Stimulated activated CD4-positive, alpha-beta T cell treated with anti-CD3 and anti-CD28 coated beads, Interleukin-2, amount 100 ng/mL, for 4 hours (primary cell): ENCODE data around the gene ACHE.
A peak's percentile ranks its signal among the peaks of the same experiment; 100 is the strongest.
"Not testable (repeated sequence)": the region's sequence is repeated elsewhere in the genome, so short reads cannot be mapped to it uniquely, and the experiment has no call there.

Source experiments
- DNase-seq: peaks from one replicate; pipeline ENCODE4 v3.0.0-alpha.2; 2020; ENCODE audit warnings: low read depth

Gene ACHE

GRCh38 chr7:100861616-100861985 lies 34.1 kb downstream of the ACHE start:
- no peak for DNase-seq

- no peak for DNase-seq
Measured at GRCh38 chr7:100860702-100861615, 34.7 kb downstream of the ACHE start.

DNA sequence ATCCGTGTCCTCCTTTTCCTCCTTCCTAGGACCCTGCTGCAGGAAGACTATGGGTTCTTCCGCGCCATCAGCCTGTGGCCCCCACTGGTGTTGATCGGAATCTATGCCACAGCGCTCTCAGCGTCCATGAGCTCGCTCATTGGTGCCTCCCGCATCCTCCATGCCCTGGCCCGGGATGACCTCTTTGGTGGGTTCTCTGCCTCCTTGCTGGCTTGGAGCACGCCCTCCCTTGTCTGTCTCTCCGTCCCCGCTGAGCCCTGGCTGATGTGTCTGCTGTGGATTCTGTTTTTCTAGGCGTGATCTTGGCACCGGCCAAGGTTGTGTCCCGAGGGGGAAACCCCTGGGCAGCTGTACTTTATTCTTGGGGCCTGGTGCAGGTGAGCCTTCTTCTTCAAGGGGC lies 35.8 kb downstream of the ACHE start:
- DNase-seq = no peak

GRCh38 chr7:100856871-100857282 lies 38.8 kb downstream of the ACHE start:
- DNase-seq = no peak

DNA sequence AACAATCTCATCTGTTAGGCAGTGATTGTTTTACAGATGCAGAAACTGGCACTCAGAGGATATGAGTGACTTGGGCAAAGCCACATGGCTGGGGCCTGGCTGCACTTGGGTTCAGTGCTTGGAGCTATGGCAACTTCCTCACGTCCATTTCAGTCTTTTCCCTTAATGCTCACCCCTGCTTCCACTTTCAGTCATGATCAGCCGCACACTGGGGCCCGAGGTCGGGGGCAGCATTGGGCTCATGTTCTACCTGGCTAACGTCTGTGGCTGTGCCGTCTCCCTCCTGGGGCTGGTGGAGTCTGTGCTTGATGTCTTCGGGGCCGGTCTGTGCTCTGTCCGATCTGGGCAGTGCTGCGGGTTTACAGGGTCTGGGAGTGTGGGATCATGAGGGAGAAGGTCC lies 40.2 kb downstream of the ACHE start:
- DNase-seq = no peak

DNA sequence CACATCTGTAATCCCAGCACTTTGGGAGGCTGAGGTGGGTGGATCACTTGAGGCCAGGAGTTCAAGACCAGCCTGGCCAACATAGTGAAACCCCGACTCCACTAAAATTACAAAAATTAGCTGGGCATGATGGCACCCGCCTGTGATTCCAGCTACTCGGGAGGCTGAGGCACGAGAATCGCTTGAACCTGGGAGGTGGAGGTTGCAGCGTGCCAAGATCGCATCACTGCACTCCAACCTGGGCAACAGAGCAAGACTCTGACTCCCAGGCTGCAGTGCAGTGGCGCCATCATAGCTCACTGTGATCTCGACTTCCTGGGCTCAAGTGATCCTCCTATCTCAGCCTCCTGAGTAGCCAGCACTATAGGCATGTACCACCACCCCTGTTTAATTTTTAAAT lies 40.8 kb downstream of the ACHE start:
- not testable (repeated sequence) for DNase-seq

GRCh38 chr7:100854146-100854895 lies 41.4 kb downstream of the ACHE start:
- no peak for DNase-seq

DNA sequence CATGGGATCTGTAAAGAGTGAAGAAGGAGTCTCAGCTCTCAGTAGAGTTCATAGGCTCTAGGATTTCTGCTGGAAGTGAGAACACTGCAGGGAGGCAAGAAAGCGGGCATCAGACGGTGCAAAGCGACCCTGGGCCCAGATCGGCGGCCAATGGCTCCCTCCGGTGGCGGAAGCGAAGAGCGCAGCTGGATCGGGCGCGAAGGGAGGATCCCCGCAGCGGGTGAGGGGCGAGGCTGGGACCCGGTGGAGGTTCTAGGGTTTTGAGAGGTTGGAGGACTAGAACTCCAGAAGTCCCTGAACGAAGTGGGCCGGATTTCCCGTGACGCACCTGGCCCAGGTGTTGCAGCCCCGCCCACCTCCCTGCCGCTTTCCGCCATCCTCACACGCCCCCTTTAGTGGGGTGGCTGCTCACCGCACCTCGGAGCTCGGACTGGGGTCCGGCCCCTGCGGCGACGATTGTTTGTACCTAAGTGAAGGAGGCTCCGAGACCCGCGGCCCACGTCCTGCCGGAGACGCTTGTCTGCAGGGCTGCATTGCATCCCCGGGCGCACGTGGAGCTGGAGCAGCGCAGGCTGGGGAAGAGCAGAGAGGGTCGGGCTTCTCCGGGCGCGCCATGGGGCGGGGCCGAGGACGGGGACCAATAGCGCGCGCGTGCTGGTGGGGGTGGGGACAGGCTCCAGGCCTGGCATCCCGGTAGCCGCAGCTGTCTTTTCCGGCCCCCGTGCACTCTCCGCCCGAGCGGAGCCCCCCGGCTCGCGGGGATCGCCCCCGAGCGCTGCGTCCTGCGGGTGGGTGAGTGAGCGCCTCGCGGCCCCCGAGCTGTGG lies 43.4 kb downstream of the ACHE start, which contains the start of gene SLC12A9:
TSS of gene SLC12A9 (plus strand) at position 666 of the 825 bp plus-strand sequence. CDS start 1,485 bp downstream, outside the sequence.
- peak; percentile 77 for DNase-seq

- DNase-seq = no peak
Measured at GRCh38 chr7:100847360-100847759, 48.3 kb downstream of the ACHE start.

- no peak for DNase-seq
Measured at GRCh38 chr7:100840470-100841100, 55.1 kb downstream of the ACHE start.
